Fibroblast of the conjunctiva (primary cell): ENCODE data around the gene EDC4.

Source experiments
- DNase-seq: peaks from one replicate; pipeline ENCODE4 v3.0.0-alpha.2; 2010; ENCODE audit warnings: low read depth

EDC4 gene

DNA sequence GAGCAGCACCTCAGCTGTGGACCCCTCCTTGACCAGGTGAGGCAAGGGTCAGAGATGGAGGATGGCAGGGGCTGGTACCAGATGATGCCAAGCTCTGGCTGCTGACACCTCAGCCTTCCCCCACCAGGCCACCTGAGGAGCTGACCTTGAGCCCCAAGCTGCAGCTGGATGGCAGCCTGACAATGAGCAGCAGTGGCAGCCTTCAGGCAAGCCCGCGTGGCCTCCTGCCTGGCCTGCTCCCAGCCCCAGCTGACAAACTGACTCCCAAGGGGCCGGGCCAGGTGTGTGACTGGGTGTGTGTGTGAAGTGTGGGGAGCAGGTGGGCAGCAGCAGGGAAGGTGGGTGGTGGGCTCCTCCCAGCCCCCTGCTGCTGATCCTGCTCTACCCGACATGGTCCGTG is 7.1 kb downstream of the EDC4 start:
- no peak for DNase-seq

GRCh38 chr16:67880584-67880983 is 7.7 kb downstream of the EDC4 start:
- DNase-seq = no peak

DNA sequence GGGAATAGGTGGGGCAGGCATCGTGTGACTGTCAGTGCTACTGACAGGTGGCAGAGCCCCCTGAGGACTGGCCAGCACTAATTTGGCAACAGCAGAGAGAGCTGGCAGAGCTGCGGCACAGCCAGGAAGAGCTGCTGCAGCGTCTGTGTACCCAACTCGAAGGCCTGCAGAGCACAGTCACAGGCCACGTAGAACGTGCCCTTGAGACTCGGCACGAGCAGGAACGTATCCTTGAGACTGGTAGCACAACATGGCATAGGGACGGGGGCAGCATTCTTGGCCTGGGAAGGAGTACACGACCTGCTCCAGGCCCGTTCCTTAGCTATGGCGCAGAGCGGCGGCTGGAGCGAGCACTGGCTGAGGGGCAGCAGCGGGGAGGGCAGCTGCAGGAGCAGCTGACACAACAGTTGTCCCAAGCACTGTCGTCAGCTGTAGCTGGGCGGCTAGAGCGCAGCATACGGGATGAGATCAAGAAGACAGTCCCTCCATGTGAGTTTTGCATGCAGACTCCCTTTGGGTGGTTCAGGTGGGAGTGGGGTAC is 8.8 kb downstream of the EDC4 start:
- no peak for DNase-seq

- no peak for DNase-seq
Measured at GRCh38 chr16:67882374-67883145, 9.7 kb downstream of the EDC4 start.

DNA sequence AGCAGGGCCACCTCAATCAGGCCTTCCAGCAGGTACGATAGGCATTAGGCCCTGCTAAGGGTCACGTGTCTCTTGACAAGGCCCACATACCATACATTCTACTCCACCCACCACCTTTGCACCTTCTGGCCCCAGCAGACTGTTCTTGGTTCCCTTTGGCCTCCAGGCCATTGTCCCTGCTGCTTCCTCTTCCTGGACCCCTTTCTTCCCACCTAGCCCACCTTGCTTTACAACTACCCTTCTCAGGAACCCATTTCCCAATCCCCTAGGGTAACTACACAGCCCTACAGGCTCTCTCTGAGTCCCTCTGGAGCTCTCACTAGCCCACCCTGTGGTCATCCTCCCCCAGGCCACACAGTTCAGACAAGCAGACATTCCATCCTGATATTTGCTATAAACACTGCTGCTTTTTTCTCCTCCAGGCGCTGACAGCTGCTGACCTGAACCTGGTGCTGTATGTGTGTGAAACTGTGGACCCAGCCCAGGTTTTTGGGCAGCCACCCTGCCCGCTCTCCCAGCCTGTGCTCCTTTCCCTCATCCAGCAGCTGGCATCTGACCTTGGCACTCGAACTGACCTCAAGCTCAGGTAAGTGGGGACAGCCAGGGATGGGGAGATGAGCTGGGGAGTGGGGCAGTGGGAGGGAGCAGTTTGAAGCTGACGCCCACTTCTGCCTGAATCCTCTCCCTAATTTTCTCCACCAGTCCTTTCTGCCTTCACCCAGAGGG is 10.5 kb downstream of the EDC4 start:
- DNase-seq = no peak

DNA sequence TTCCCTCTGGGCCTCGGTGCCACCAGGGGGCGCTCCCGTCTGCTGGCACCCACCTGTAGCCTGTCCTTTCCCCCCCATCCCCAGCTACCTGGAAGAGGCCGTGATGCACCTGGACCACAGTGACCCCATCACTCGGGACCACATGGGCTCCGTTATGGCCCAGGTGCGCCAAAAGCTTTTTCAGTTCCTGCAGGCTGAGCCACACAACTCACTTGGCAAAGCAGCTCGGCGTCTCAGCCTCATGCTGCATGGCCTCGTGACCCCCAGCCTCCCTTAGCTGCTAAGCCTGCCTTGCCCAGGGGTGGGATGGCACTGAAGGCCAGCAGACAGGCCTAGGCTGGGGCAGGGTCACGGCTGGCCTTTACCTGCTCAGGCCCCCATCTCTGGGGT is 11.0 kb downstream of the EDC4 start:
- no peak for DNase-seq

DNA sequence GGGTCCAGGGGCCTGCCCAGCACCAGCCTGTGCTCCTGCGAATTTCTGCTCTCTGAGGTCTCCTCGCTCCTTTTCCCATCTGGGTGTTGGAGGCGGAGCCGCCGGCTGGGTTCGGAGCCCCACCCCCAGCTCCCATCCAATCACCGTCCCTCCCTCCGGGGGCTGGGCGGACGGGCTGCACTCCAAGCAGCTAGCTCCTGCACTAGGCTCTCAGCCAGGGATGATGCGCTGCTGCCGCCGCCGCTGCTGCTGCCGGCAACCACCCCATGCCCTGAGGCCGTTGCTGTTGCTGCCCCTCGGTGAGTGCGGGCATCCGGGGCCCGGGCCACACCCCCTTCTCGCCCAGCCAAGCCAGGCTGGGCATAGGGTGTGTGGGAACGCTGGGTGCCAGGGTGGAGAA is 11.8 kb downstream of the EDC4 start, which contains the start of gene NRN1L:
TSS of gene NRN1L (plus strand) at position 202 of the 400 bp plus-strand sequence. CDS start at position 221, 19 bp downstream.
- DNase-seq = peak; percentile 83

DNA sequence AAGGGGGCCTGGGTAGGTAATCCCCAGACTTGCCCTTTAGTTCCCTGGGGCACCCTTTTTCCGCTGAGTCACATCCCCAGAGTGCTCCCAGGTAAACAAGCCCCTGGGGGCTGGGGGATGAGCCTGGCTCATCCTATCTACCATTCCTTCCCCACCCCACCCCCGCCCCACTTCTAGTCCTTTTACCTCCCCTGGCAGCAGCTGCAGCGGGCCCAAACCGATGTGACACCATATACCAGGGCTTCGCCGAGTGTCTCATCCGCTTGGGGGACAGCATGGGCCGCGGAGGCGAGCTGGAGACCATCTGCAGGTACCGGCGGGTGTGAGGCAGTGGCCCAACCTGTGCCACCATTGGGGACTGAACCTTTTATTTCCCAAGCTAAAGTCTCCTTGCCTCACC is 12.7 kb downstream of the EDC4 start:
- no peak for DNase-seq

DNA sequence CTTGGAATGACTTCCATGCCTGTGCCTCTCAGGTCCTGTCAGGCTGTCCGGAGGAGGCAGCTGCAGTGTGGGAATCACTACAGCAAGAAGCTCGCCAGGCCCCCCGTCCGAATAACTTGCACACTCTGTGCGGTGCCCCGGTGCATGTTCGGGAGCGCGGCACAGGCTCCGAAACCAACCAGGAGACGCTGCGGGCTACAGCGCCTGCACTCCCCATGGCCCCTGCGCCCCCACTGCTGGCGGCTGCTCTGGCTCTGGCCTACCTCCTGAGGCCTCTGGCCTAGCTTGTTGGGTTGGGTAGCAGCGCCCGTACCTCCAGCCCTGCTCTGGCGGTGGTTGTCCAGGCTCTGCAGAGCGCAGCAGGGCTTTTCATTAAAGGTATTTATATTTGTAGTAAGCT is 13.1 kb downstream of the EDC4 start:
- DNase-seq = no peak

- DNase-seq = no peak
Measured at GRCh38 chr16:67886387-67886786, 13.5 kb downstream of the EDC4 start.

- DNase-seq = no peak
Measured at GRCh38 chr16:67888331-67888730, 15.5 kb downstream of the EDC4 start.

GRCh38 chr16:67892375-67892774 is 19.5 kb downstream of the EDC4 start:
- no peak for DNase-seq

DNA sequence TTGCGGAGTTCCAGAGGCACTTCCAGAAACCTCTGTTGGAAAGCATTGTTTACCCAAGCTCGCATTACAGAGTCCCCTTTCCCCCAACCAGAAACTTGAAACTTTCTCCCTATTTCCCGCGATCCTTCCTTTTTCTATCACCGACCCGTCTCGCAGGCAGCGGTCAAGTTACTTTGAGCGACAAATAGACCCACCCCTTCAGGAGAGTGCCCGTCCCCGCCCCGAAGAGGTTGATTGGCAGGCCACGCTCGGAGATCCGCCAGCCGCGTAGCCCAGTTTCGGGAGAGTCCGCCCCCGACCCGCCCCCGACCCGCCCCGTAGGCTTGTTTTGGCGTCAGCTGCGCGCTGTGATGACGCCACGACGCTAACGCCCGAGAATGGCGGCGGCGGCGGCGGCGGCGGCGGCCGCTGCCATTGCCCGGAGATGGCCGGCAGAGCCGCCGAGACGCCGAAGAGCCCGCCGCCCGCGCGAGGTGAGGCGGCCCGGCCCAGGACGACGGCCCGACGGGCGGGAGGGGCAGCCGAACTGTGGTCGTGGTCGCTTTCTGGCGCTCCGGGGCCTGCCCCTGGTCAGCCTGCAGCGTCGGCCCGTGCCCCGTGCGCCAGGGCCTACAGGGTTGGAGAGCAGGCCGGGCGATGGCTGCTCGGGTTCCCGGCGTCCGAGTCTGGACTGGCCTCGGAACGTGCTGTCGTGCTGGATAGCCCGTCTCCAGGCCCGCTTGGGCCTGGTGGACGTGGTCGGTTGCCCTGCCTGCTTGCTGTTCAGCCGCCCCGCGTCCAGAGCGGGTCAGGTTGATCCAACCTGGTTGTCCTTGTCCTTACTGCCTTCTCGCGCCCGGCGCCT is 20.3 kb downstream of the EDC4 start, which contains the start of gene PSKH1:
TSS of gene PSKH1 (plus strand) at position 356 of the 844 bp plus-strand sequence. CDS start 15,496 bp downstream, outside the sequence.
- peak; percentile 92 for DNase-seq

- no peak for DNase-seq
Measured at GRCh38 chr16:67893743-67894399, 21.0 kb downstream of the EDC4 start.

- peak; percentile 29 for DNase-seq
Measured at GRCh38 chr16:67897231-67897630, 24.4 kb downstream of the EDC4 start.

GRCh38 chr16:67901734-67902133 is 28.9 kb downstream of the EDC4 start:
- no peak for DNase-seq

- no peak for DNase-seq
Measured at GRCh38 chr16:67902831-67903230, 30.0 kb downstream of the EDC4 start.

GRCh38 chr16:67907397-67908180 is 34.7 kb downstream of the EDC4 start:
- no peak for DNase-seq

- DNase-seq = no peak
Measured at GRCh38 chr16:67909056-67909742, 36.3 kb downstream of the EDC4 start.

DNA sequence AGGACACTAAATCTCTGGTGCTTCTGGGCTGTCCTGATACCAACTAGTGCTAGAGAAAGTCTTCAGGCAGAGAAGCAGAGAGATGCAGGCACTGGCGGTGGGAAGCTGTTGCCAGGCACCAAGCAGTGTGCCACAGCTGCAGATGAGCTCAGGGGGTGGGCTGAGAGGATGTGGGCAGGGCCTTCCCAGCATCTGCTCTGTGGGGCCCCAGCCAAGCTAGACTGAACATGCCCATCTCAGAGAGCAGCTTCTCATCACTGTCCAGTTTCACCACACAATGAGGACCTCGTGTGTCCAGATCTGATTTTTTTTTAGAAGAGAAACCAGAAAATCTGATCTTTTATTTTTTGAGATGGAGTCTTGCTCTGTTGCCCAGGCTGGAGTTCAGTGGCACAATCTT is 37.3 kb downstream of the EDC4 start:
- peak; percentile 67 for DNase-seq
